IMR-90 (cell line): ENCODE measurements around the gene GALC. TPM values are rescaled to one million over a fixed set of nuclear protein-coding genes. Genes with fewer than 3 reads are reported as not detected.

ENCODE experiments used
- ATAC-seq: fragments of 200-7000 bp; cut with Tn5 transposase; 2 replicates; pipeline ENCODE4 v1.9.1; 2020; ENCODE audit warnings: low read depth, mild to moderate bottlenecking, moderate library complexity
- BruUV-seq: library from RNA; stranded (reverse); fragments of 400-500 nt; replicated peaks from 2 replicates; lab custom pipeline; 2021; lab: Mats Ljungman, UMichigan
- CTCF ChIA-PET: fragments of 300-600 bp; formaldehyde crosslinking; extraction: SDS; loops from one replicate; lab custom pipeline; 2021; ENCODE audit warnings: antibody characterized with exemption; lab: Yijun Ruan, JAX
- POLR2A ChIA-PET: fragments of 300-600 bp; sonication (Branson Sonifier 250); formaldehyde crosslinking; loops from one replicate; lab custom pipeline; 2022; ENCODE audit warnings: antibody characterized with exemption; ENCODE audit not compliant: unreplicated experiment; lab: Charles Lee
- DNase-seq: peaks from one replicate; pipeline ENCODE4 v3.0.0; 2013
- H2AFZ ChIP-seq: replicated peaks from 2 replicates; pipeline ENCODE3; 2013; ENCODE audit warnings: low read length, mild to moderate bottlenecking; ENCODE audit not compliant: poor library complexity
- H2AK5ac ChIP-seq: 2 replicates; pipeline ENCODE4 v1.6.1; 2013; ENCODE audit warnings: low read depth, low read length, inconsistent platforms
- H2AK9ac ChIP-seq: replicated peaks from 2 replicates; pipeline ENCODE3; 2013; ENCODE audit warnings: mild to moderate bottlenecking, low read depth, low read length, moderate library complexity; ENCODE audit not compliant: poor library complexity
- H2BK120ac ChIP-seq: 2 replicates; pipeline ENCODE4 v1.6.1; 2013; ENCODE audit warnings: low read depth, low read length, inconsistent platforms
- H2BK15ac ChIP-seq: 3 replicates; pipeline ENCODE4 v1.6.1; 2013; ENCODE audit warnings: low read depth, low read length, inconsistent platforms
- H2BK20ac ChIP-seq: 2 replicates; pipeline ENCODE4 v1.6.1; 2013; ENCODE audit warnings: low read depth, mild to moderate bottlenecking, inconsistent platforms, low read length, moderate library complexity
- H2BK5ac ChIP-seq: 2 replicates; pipeline ENCODE4 v1.6.1; 2013; ENCODE audit warnings: mild to moderate bottlenecking, low read depth, low read length, inconsistent platforms; ENCODE audit not compliant: poor library complexity, severe bottlenecking
- H3K14ac ChIP-seq: replicated peaks from 2 replicates; pipeline ENCODE4 v1.6.1; 2013; ENCODE audit warnings: low read depth, low read length, inconsistent platforms
- H3K18ac ChIP-seq: 2 replicates; pipeline ENCODE4 v1.6.1; 2013; ENCODE audit warnings: low read depth, low read length, control low read depth
- H3K23ac ChIP-seq: 2 replicates; pipeline ENCODE4 v1.6.1; 2013; ENCODE audit warnings: low read depth, low read length, inconsistent platforms
- H3K27ac ChIP-seq: 2 replicates; pipeline ENCODE4 v1.5.1; 2013; ENCODE audit warnings: mild to moderate bottlenecking, control low read depth, low read length; ENCODE audit not compliant: insufficient read depth
- H3K27me3 ChIP-seq: 2 replicates; pipeline ENCODE4 v1.6.1; 2013; ENCODE audit warnings: low read length; ENCODE audit not compliant: control insufficient read depth, insufficient read depth
- H3K36me3 ChIP-seq: 2 replicates; pipeline ENCODE4 v1.6.1; 2013; ENCODE audit warnings: low read length, mixed read lengths; ENCODE audit not compliant: control insufficient read depth, insufficient read depth
- H3K4ac ChIP-seq: 2 replicates; pipeline ENCODE4 v1.6.1; 2013; ENCODE audit warnings: low read depth, low read length, inconsistent platforms
- H3K4me1 ChIP-seq: 2 replicates; pipeline ENCODE4 v1.6.1; 2013; ENCODE audit warnings: low read length, mixed read lengths; ENCODE audit not compliant: control insufficient read depth, insufficient read depth
- H3K4me2 ChIP-seq: 2 replicates; pipeline ENCODE4 v1.6.1; 2013; ENCODE audit warnings: low read depth, mild to moderate bottlenecking, control low read depth, low read length, moderate library complexity
- H3K4me3 ChIP-seq: 2 replicates; pipeline ENCODE4 v1.5.1; 2013; ENCODE audit warnings: low read depth, mild to moderate bottlenecking, control low read depth, low read length, moderate library complexity; ENCODE audit not compliant: insufficient read depth
- H3K56ac ChIP-seq: 2 replicates; pipeline ENCODE4 v1.6.1; 2013; ENCODE audit warnings: low read length, inconsistent platforms; ENCODE audit not compliant: insufficient read depth; ENCODE audit errors: extremely low read depth
- H3K79me1 ChIP-seq, 2 experiments: 2 replicates each; pipeline ENCODE4 v1.6.1; 2013; ENCODE audit warnings: low read length in 2 of 2, inconsistent platforms in 1 of 2, low read depth in 1 of 2
- H3K9ac ChIP-seq: 2 replicates; pipeline ENCODE4 v1.6.1; 2013; ENCODE audit warnings: low read depth, low read length, control low read depth
- H3K9me1 ChIP-seq: 2 replicates; pipeline ENCODE4 v1.6.1; 2013; ENCODE audit warnings: low read length, inconsistent platforms; ENCODE audit not compliant: insufficient read depth
- H3K9me3 ChIP-seq: 2 replicates; pipeline ENCODE4 v1.6.1; 2013; ENCODE audit warnings: low read length; ENCODE audit not compliant: control insufficient read depth, insufficient read depth
- H4K20me1 ChIP-seq: 2 replicates; pipeline ENCODE4 v1.6.1; 2013; ENCODE audit warnings: low read length, inconsistent platforms; ENCODE audit not compliant: insufficient read depth
- H4K5ac ChIP-seq: 2 replicates; pipeline ENCODE4 v1.6.1; 2013; ENCODE audit warnings: mild to moderate bottlenecking, low read depth, low read length, control low read depth
- H4K8ac ChIP-seq, 2 experiments: 2 replicates each; pipeline ENCODE4 v1.6.1; 2013; ENCODE audit warnings: low read depth in 2 of 2, low read length in 2 of 2, control low read depth in 1 of 2, inconsistent platforms in 1 of 2
- H4K91ac ChIP-seq: 2 replicates; pipeline ENCODE4 v1.6.1; 2013; ENCODE audit warnings: low read depth, low read length, inconsistent platforms; ENCODE audit not compliant: insufficient read depth
- CHD1 ChIP-seq: IDR thresholded peaks from 2 replicates; pipeline ENCODE4 v1.6.1; 2012; ENCODE audit warnings: low read depth, low read length, improper control_type of control experiment
- NFE2L2 ChIP-seq: fragments of 150-350 bp; IDR thresholded peaks from 2 replicates; pipeline ENCODE4 v1.6.1; 2016; ENCODE audit warnings: low read depth, mild to moderate bottlenecking, low read length
- WGBS, 2 experiments: methylation state at CpG; one replicate each; pipeline versions ENCODE4 v1.1.5 to v1.1.7; 2013; ENCODE audit warnings: missing lambda C conversion rate in 2 of 2; ENCODE audit not compliant: insufficient read length in 1 of 2; ENCODE audit errors: extremely low coverage in 2 of 2; 5-methylcytosine and 5-hydroxymethylcytosine counted together
- dilution Hi-C: fragments of 300-500 bp; cut with HindIII; formaldehyde crosslinking; loops from one replicate; pipeline ENCODE4 v1.14.3; 2018; ENCODE audit warnings: low sequenced_read_pairs; ENCODE audit not compliant: unreplicated experiment
- in situ Hi-C: fragments of 300-500 bp; cut with MboI; formaldehyde crosslinking; loops from 3 replicates; pipeline ENCODE4 v1.14.3; 2019; ENCODE audit warnings: low sequenced_read_pairs, inconsistent platforms, mixed read lengths
- intact Hi-C: fragments of 100-400 bp; cut with micrococcal nuclease; formaldehyde crosslinking; loops from 2 replicates; pipeline ENCODE4 v1.10.0; 2022
- polyA plus RNA-seq, 3 experiments: library from polyadenylated mRNA; depleted of rRNA; stranded (reverse); fragments of >200 nt; gene quantifications; 2 replicates each; pipeline ENCODE4 v1.2.3, GENCODE V29; 2012; ENCODE audit warnings: low replicate concordance in 1 of 3
- total RNA-seq: library from RNA; depleted of rRNA; stranded (reverse); fragments of >200 nt; gene quantifications from 2 replicates; pipeline ENCODE4 v1.2.3, GENCODE V29; 2012

Gene GALC
- total and polyA plus RNA-seq, 2 of the 4 experiments (the other 2 are of a cell fraction), result 6.3 to 7.9 TPM

DNA sequence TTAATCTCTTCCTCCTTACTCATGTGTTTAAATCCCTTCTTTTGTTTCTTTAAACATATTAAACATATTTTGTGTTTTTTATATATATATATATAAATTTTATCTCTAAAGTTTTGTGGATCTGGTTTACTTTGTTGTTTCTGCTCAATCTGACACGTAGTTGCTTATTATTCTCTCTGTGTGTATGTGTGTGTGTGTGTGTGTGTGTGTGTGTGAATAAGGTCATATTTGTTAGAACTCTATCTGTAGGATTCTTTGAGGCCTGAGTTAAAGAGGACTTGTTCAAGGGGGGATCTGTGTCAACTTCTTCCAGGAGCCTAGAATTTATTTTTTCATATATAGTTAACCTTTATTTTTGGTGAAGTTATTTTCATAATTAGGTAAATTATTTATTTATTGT, 14.6 kb upstream of the GALC start:
- no peak for TF ChIP-seq CHD1
- TF ChIP-seq NFE2L2, result no peak
- H3K18ac ChIP-seq, result no peak overlapping the region
- dilution Hi-C loops, result no loop called here
- H2AK5ac ChIP-seq, result no peak overlapping the region
- no peak overlapping the region for H3K4me3 ChIP-seq
- no TSS peak for BruUV-seq
- in situ Hi-C loops, result no loop called here
- no peak overlapping the region for H3K27ac ChIP-seq
- no peak overlapping the region for H3K9ac ChIP-seq
- H2BK120ac ChIP-seq, result no peak overlapping the region
- H2AK9ac ChIP-seq, result no peak overlapping the region
- no peaks in the 10 kb centered on the region for H4K20me1 ChIP-seq
- H2BK5ac ChIP-seq, result no peak overlapping the region
- no peaks in the 10 kb centered on the region; the same call in 1 of the 2 replicates for H3K4me1 ChIP-seq
- no peak overlapping the region for H4K8ac ChIP-seq
- no CpG with 5 or more reads among the region's 1 CpG for WGBS, 2 experiments
- H3K14ac ChIP-seq, result no peak overlapping the region
- H3K27me3 ChIP-seq, result no peaks in the 10 kb centered on the region
- no peak overlapping the region for H3K4me2 ChIP-seq
- H3K23ac ChIP-seq, result no peak overlapping the region
- no peaks in the 10 kb centered on the region for H3K9me3 ChIP-seq
- no peak overlapping the region for H3K4ac ChIP-seq
- ChIA-PET CTCF (no interaction called here), POLR2A (no interaction called here)
- no peak overlapping the region for H2BK20ac ChIP-seq
- H4K5ac ChIP-seq, result no peak overlapping the region
- DNase-seq (no peak), ATAC-seq (no peak)
- no peaks in the 10 kb centered on the region for H3K9me1 ChIP-seq
- no peaks in the 10 kb centered on the region for H3K79me1 ChIP-seq
- no peak overlapping the region for H3K56ac ChIP-seq
- intact Hi-C loops, result no loop called here
- H3K36me3 ChIP-seq, result no peaks in the 10 kb centered on the region
- H4K91ac ChIP-seq, result no peak overlapping the region
- H2AFZ ChIP-seq, result no peak overlapping the region
- no peak overlapping the region for H2BK15ac ChIP-seq
